Heart left ventricle (tissue), 13 donors: ENCODE results near the gene KIFAP3.

ENCODE experiments used
- CTCF ChIP-seq, 12 donors: fragments of 200-600 bp; sonication (generic) in 4 of 12; IDR thresholded peaks; one replicate each; pipeline versions ENCODE4 v1.5.0 to v1.8.0; 2018 to 2022; ENCODE audit warnings: antibody characterized with exemption in 12 of 12, mild to moderate bottlenecking in 5 of 12
- POLR2A ChIP-seq, 2 donors: fragments of 450-650 bp; IDR thresholded peaks; one replicate each; pipeline ENCODE4 v1.6.1; 2017; ENCODE audit warnings: antibody characterized with exemption in 2 of 2, mild to moderate bottlenecking in 2 of 2, moderate library complexity in 2 of 2
- donor health status: ischemic (EF 13 %, LVEDD 7.1; RV severe dilation, severe dysfunction).
- donor health status: DM: no; HTN: yes; CAD: no.
- donor health status: DM: no; HTN: no; CAD: no.
- donor health status: ischemic (EF 25% LVEDD 6.9; RV normal size, moderate dysfunction).
- donor health status: ischemic (EF 25% LVEDD 5.7; RV mildly dilated, moderate dysfunction).
- donor health status: ischemic (EF 35%, LVEDD 5.7; RV mildly dilated, moderate dysfunction).
- donor health status: nonischemic (EF 11% LVEDD 7.7; RV severe dilation, severe dysfunction).
- donor health status: DM: yes; HTN: yes; CAD: no.
- donor health status: PGD.
- donor health status: ischemic (EF 29% LVEDD 5.4; RV normal size, mild dysfunction).
- donor health status: nonischemic (EF 23%, LVEDD 6.1; RV moderate dilation, normal function).

- no peak for TF ChIP-seq CTCF (IDR thresholded peaks at IDR 0.05)
- no peak for TF ChIP-seq POLR2A (IDR thresholded peaks at IDR 0.05)
These were observed 182.1 kb downstream of the KIFAP3 start for GRCh38 chr1:169892176-169892926.
